K562 (cell line): ENCODE measurements around the gene PAFAH2. TPM values are rescaled to one million over a fixed set of nuclear protein-coding genes. Genes with fewer than 3 reads are reported as not detected.

Experiments used
- ATAC-seq: fragments of 200-7000 bp; cut with Tn5 transposase; 3 replicates; pipeline ENCODE4 v1.9.1; 2020; ENCODE audit warnings: moderate library complexity
- BruUV-seq: library from RNA; stranded (reverse); fragments of 400-500 nt; replicated peaks from 2 replicates; lab custom pipeline; 2021; lab: Mats Ljungman, UMichigan
- CTCF ChIA-PET: fragments of 300-600 bp; formaldehyde crosslinking; extraction: SDS; loops from one replicate; lab custom pipeline; 2021; ENCODE audit warnings: low intra/inter-chr PET ratio; lab: Yijun Ruan, JAX
- POLR2A ChIA-PET: fragments of 300-600, 350-650 bp; sonication (Branson Sonifier 250); formaldehyde crosslinking; extraction: SDS; loops from one replicate; lab custom pipeline; 2021; ENCODE audit warnings: antibody characterized with exemption, inconsistent platforms; lab: Yijun Ruan, JAX
- DNase-seq, 4 experiments: peaks; one replicate each; pipeline versions ENCODE4 v3.0.0 to v3.0.0-alpha.2; 2011 to 2018; ENCODE audit warnings: low spot score in 3 of 4, mixed read lengths in 3 of 4; ENCODE audit errors: extremely low read depth in 1 of 4
- FAIRE-seq: peaks from 2 replicates; lab custom pipeline; 2011; peaks lifted over from hg19 to GRCh38; lab: Jason Lieb, UNC
- H2AFZ ChIP-seq: 2 replicates; pipeline ENCODE4 v1.6.0; 2011; ENCODE audit warnings: low read depth, low read length, control low read depth, inconsistent platforms
- H3K27ac ChIP-seq: fragments of 200-600 bp; 3 replicates; pipeline ENCODE4 v1.8.0; 2011; ENCODE audit warnings: low read depth, mild to moderate bottlenecking, control low read depth, inconsistent platforms, low read length, moderate library complexity, mixed read lengths; ENCODE audit errors: extremely low read depth
- H3K27me3 ChIP-seq, 2 experiments: fragments of 300-600 bp in 1 of 2; 2 replicates in 1 of 2; 3 replicates in 1 of 2; pipeline versions ENCODE4 v1.6.0 to v1.8.0; 2011; ENCODE audit warnings: inconsistent platforms in 2 of 2, low read length in 2 of 2, mild to moderate bottlenecking in 1 of 2, mixed read lengths in 1 of 2, moderate library complexity in 1 of 2; ENCODE audit not compliant: control insufficient read depth in 2 of 2, insufficient read depth in 2 of 2
- H3K36me3 ChIP-seq: fragments of 300-600 bp; 3 replicates; pipeline ENCODE4 v1.8.0; 2011; ENCODE audit warnings: mild to moderate bottlenecking, low read length, inconsistent platforms; ENCODE audit not compliant: control insufficient read depth, insufficient read depth
- H3K4me1 ChIP-seq, 2 experiments: fragments of 200-600 bp in 1 of 2; replicated peaks in 1 of 2; 2 replicates in 1 of 2; 3 replicates in 1 of 2; pipeline versions ENCODE4 v1.5.1 to v1.8.0; 2011; ENCODE audit warnings: inconsistent platforms in 2 of 2, low read length in 2 of 2, mild to moderate bottlenecking in 1 of 2, mixed read lengths in 1 of 2, moderate library complexity in 1 of 2; ENCODE audit not compliant: control insufficient read depth in 2 of 2, insufficient read depth in 2 of 2
- H3K4me2 ChIP-seq: 2 replicates; pipeline ENCODE4 v1.6.1; 2011; ENCODE audit warnings: low read length, control low read depth, inconsistent platforms, mixed read lengths; ENCODE audit not compliant: insufficient read depth
- H3K4me3 ChIP-seq: fragments of 200-600 bp; sonication (generic), shearing (Covaris generic); 2 replicates; pipeline ENCODE4 v1.5.1; 2016; ENCODE audit warnings: control low read depth, inconsistent platforms
- H3K79me2 ChIP-seq: fragments of 200-600 bp; 3 replicates; pipeline ENCODE4 v1.8.0; 2011; ENCODE audit warnings: low read length, inconsistent platforms; ENCODE audit not compliant: control insufficient read depth, insufficient read depth
- H3K9ac ChIP-seq, 2 experiments: 2 replicates each; pipeline versions ENCODE4 v1.6.0 to v1.6.1; 2011; ENCODE audit warnings: low read depth in 2 of 2, low read length in 2 of 2, control low read depth in 1 of 2, inconsistent platforms in 1 of 2, mild to moderate bottlenecking in 1 of 2, mixed read lengths in 1 of 2; ENCODE audit not compliant: insufficient read depth in 1 of 2
- H3K9me1 ChIP-seq: one replicate; pipeline ENCODE4 v1.6.0; 2011; ENCODE audit warnings: inconsistent platforms, mild to moderate bottlenecking, low read length, moderate library complexity; ENCODE audit not compliant: control insufficient read depth, insufficient read depth
- H3K9me3 ChIP-seq: replicated peaks from 2 replicates; pipeline ENCODE4 v1.5.1; 2011; ENCODE audit warnings: low read depth, low read length, inconsistent platforms; ENCODE audit not compliant: control insufficient read depth, insufficient read depth
- H4K20me1 ChIP-seq: replicated peaks from 2 replicates; pipeline ENCODE4 v1.6.1; 2011; ENCODE audit warnings: low read length, inconsistent platforms, mixed read lengths; ENCODE audit not compliant: control insufficient read depth, insufficient read depth
- CCAR2 ChIP-seq: fragments of 200-400 bp; formaldehyde crosslinking; IDR thresholded peaks from 2 replicates; pipeline ENCODE4 v1.6.1; 2017; ENCODE audit warnings: mild to moderate bottlenecking, low read depth, low read length
- CTBP1 ChIP-seq: fragments of 450-650 bp; IDR thresholded peaks from 2 replicates; pipeline ENCODE4 v1.6.1; 2016; ENCODE audit warnings: borderline replicate concordance
- IRF2 ChIP-seq: sonication (generic); formaldehyde crosslinking; IDR thresholded peaks from 2 replicates; pipeline ENCODE4 v1.8.1; 2022; ENCODE audit warnings: mild to moderate bottlenecking, missing genetic modification reagents
- KLF10 ChIP-seq: fragments of 250-450 bp; sonication (Bioruptor Pico); IDR thresholded peaks from 2 replicates; pipeline ENCODE4 v1.6.1; 2021; ENCODE audit warnings: matching md5 sums
- MECOM ChIP-seq: fragments of 250-450 bp; sonication (Bioruptor Pico); IDR thresholded peaks from 2 replicates; pipeline ENCODE4 v1.8.0; 2022; ENCODE audit warnings: inconsistent platforms
- NFIC ChIP-seq: fragments of 450-650 bp; IDR thresholded peaks from 2 replicates; pipeline ENCODE4 v1.6.1; 2017; ENCODE audit warnings: mild to moderate bottlenecking, inconsistent platforms
- POLR2B ChIP-seq: fragments of 450-650 bp; IDR thresholded peaks from 2 replicates; pipeline ENCODE4 v1.6.1; 2018; ENCODE audit warnings: low read depth; ENCODE audit not compliant: partially characterized antibody
- RFX1 ChIP-seq: fragments of 450-650 bp; IDR thresholded peaks from 2 replicates; pipeline ENCODE4 v1.6.1; 2016; ENCODE audit warnings: mild to moderate bottlenecking, moderate library complexity
- SAP30 ChIP-seq: fragments of 200-600 bp; sonication (generic); IDR thresholded peaks from 2 replicates; pipeline ENCODE4 v1.6.1; 2012; ENCODE audit warnings: borderline replicate concordance, low read depth, mild to moderate bottlenecking, moderate library complexity, low read length, control low read depth, inconsistent platforms; ENCODE audit not compliant: insufficient read depth, poor library complexity, severe bottlenecking
- YY1 ChIP-seq, 3 experiments: IDR thresholded peaks; 2 replicates each; pipeline ENCODE4 v1.6.1; 2011; ENCODE audit warnings: low read length in 2 of 3, mild to moderate bottlenecking in 2 of 3, moderate library complexity in 2 of 3, borderline replicate concordance in 1 of 3, control low read depth in 1 of 3, low read depth in 1 of 3; ENCODE audit not compliant: insufficient read depth in 3 of 3, insufficient replicate concordance in 2 of 3, control insufficient read depth in 1 of 3, insufficient read length in 1 of 3; ENCODE audit errors: extremely low read depth in 1 of 3
- ZBTB7A ChIP-seq: IDR thresholded peaks from 2 replicates; pipeline ENCODE4 v1.6.1; 2011; ENCODE audit warnings: low read depth, mild to moderate bottlenecking, low read length, moderate library complexity, borderline replicate concordance; ENCODE audit not compliant: control insufficient read depth
- WGBS: fragments of 100-300 bp; shearing (Covaris generic); methylation state at CpG from one replicate; pipeline ENCODE4 v1.1.6; 2016; ENCODE audit warnings: low coverage, mixed read lengths; ENCODE audit not compliant: insufficient coverage; ENCODE audit errors: missing lambda C conversion rate; 5-methylcytosine and 5-hydroxymethylcytosine counted together
- in situ Hi-C: fragments of 300-500 bp; cut with MboI; formaldehyde crosslinking; loops from 4 replicates; pipeline ENCODE4 v1.15.0; 2018; ENCODE audit warnings: inconsistent platforms, mixed read lengths
- intact Hi-C: fragments of 100-400 bp; cut with micrococcal nuclease; formaldehyde crosslinking; loops from 2 replicates; pipeline ENCODE4 v1.14.2; 2022
- polyA plus RNA-seq, 8 experiments: library from polyadenylated mRNA; depleted of rRNA in 4 of 8; stranded (reverse) in 5 of 8; unstranded in 3 of 8; fragments of >200 nt; fragmentation: Nextera tagmentation in 2 of 8; fragmentation: Illumina TruSeq in 1 of 8; extraction: Ambion mirVana in 2 of 8; extraction: Trizol in 1 of 8; gene quantifications; 2 replicates each; pipeline versions ENCODE4 v1.2.1 to v1.2.3, GENCODE V29; 2011 to 2014; ENCODE audit warnings: inconsistent platforms in 1 of 8, missing spikeins in 1 of 8
- total RNA-seq, 7 experiments: library from RNA; depleted of rRNA in 6 of 7; stranded (reverse); fragments of >200 nt in 6 of 7; fragmentation: Illumina TruSeq in 2 of 7; extraction: Trizol in 2 of 7; gene quantifications; 2 replicates each; pipeline versions ENCODE4 v1.2.1 to v1.2.3, GENCODE V29; 2011 to 2021; ENCODE audit warnings: low replicate concordance in 1 of 7
- TF ChIP-seq, protein P1 (sequence below): fragments of 450-650 bp; IDR thresholded peaks from 2 replicates; pipeline ENCODE4 v1.7.0; 2016; ENCODE audit warnings: borderline replicate concordance
- TF ChIP-seq, protein P2 (sequence below), 2 experiments: fragments of 450-650 bp in 1 of 2; sonication (generic) in 1 of 2; formaldehyde crosslinking in 1 of 2; IDR thresholded peaks in 1 of 2; conservative IDR thresholded peaks in 1 of 2; 2 replicates each; pipeline versions ENCODE4 v1.6.1 to v1.8.1; 2016 to 2023; ENCODE audit warnings: mild to moderate bottlenecking in 2 of 2, moderate library complexity in 2 of 2, inconsistent platforms in 1 of 2, missing genetic modification reagents in 1 of 2

The PAFAH2 gene
- total and polyA plus RNA-seq, 9 of the 15 experiments (the other 6 are each of a cell fraction or from before 2014, with no cell fraction given): 4.2 to 10.9 (median 6.8) TPM

DNA sequence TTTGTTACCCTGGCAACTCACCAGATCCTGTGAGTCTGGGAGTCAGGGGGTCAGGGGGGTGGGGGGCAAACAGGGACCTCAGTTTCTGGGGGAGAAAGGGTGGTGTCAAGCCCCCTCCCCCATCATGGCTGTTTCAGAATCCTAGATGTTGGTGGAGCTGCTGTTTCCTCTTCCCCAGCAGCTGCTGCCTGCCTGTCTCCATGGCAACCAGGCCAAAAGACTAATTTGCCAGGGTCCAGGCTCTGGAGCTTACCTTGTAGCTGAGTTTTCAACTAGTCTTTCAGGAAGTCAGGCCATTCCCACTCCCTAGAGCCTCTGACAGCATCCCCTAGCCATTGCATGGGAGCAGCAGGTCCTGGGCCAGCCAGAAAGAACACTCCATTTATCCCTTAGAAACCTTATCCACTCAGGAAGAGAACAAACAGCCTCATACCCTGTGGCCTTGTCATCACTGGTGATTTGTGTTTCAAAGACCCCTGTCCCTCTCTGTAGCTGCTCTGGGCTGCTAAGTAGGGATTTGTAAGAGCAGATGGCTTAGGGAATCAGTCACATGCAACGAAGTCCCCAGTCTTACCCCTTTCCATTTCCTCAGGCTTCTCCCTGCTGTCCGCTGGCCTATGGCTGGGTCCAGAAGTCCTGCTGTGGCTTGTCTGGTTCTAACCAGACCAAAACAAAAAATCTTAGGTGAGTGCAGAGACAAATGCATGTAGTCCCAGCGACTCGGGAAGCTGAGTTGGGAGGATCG, 70.2 kb downstream of the PAFAH2 start (continued):
- TF ChIP-seq KLF10: no peak
- TF ChIP-seq RFX1: peak; percentile 93

DNA sequence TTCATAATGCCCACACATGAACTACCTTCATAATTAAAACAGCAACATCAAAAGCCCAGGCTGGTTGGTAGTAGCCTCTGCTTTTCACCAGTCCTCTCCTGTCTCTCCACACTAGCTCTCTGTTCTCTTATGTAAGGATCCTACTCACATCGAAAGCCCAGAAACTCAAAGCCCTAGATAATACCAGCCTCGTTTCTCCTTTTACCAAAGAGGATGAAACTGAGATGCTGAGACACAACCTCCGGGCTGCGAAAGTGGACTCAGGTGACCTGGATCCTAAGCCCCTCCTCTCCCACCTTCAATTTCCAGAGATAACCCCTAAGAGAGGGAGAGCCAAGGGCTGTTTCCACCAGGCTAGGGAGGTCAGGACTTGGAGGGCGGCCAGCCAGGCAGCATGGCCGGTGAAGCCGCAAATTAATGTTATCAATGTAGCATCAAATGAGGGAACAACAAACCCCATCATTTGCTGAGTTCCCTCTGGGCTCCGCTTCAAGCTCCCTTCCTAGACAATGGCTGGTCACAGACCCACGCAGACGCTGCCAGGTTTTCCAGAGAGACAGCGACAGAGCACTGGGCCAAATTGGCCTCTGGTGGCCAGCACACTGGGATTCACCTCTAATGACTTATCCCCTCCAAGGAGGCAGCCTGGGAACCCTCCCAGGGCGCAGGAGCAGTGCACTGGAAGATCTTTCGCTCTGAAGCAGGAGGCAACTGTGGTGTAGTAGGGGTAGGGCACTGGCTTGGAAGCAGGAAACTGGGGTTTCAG, 70.9 kb downstream of the PAFAH2 start:
- Histone ChIP-seq H3K36me3 (no peaks in the 10 kb centered on the region), H3K4me1 (peaks cover 28 to 29% of the 10 kb centered on the region in 2 experiments), H3K9ac (peak overlapping the region in 1 of 2 experiments; percentile 81; a peak in 2 of 4 replicates), H3K4me3 (no peak overlapping the region), H3K27me3 (no peaks in the 10 kb centered on the region), H4K20me1 (no peaks in the 10 kb centered on the region), H3K27ac (no peak overlapping the region), H2AFZ (peak overlapping the region; percentile 52), H3K4me2 (peak overlapping the region; percentile 21; the same call in 1 of the 2 replicates), H3K79me2 (no peaks in the 10 kb centered on the region), H3K9me3 (no peaks in the 10 kb centered on the region), H3K9me1 (no peaks in the 10 kb centered on the region)
- in situ Hi-C loops (no loop called here), intact Hi-C loops (no loop called here)
- FAIRE-seq (peak; percentile 54), ATAC-seq (peak; percentile 38), DNase-seq (peak in 3 of 4 experiments; percentile 4 to 38 (median 34))
- TF ChIP-seq CTBP1 (peak; percentile 38; the same call in 1 of the 2 replicates), NFIC (peak; percentile 63), YY1 (IDR thresholded peaks at IDR 0.05; ENCODE audit: borderline replicate concordance in 1 of 3, control insufficient read depth in 1 of 3, extremely low read depth in 1 of 3, insufficient read depth in 3 of 3, insufficient read length in 1 of 3, insufficient replicate concordance in 2 of 3, low read depth in 1 of 3, low read length in 2 of 3) (peak in 1 of 3 experiments; percentile 31), POLR2B (no peak), SAP30 (no peak), CCAR2 (no peak), IRF2 (CRISPR knock-in tag) (no peak), MECOM (CRISPR knock-in tag) (no peak), ZBTB7A (peak; percentile 39; the same call in 1 of the 2 replicates)
- TF ChIP-seq, protein P1, sequence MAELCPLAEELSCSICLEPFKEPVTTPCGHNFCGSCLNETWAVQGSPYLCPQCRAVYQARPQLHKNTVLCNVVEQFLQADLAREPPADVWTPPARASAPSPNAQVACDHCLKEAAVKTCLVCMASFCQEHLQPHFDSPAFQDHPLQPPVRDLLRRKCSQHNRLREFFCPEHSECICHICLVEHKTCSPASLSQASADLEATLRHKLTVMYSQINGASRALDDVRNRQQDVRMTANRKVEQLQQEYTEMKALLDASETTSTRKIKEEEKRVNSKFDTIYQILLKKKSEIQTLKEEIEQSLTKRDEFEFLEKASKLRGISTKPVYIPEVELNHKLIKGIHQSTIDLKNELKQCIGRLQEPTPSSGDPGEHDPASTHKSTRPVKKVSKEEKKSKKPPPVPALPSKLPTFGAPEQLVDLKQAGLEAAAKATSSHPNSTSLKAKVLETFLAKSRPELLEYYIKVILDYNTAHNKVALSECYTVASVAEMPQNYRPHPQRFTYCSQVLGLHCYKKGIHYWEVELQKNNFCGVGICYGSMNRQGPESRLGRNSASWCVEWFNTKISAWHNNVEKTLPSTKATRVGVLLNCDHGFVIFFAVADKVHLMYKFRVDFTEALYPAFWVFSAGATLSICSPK: no peak
- TF ChIP-seq, protein P2, sequence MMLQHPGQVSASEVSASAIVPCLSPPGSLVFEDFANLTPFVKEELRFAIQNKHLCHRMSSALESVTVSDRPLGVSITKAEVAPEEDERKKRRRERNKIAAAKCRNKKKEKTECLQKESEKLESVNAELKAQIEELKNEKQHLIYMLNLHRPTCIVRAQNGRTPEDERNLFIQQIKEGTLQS (IDR thresholded peaks at IDR 0.05): no peak
- TF ChIP-seq, protein P2 (CRISPR knock-in tag; conservative IDR thresholded peaks at IDR 0.05): no peak
- 19% methylated on average over 13 of the region's 13 CpGs for WGBS
- no TSS peak for BruUV-seq
- ChIA-PET POLR2A (interaction anchor here (1.0 to 2.2 kb wide), 4 partner anchors 8 to 30 kb away, joined by 3 to 7 read pairs (median 4); no protein-coding TSS in a partner anchor), CTCF (interaction anchor here (0.6 kb wide), 1 partner anchor 319 kb away, joined by 6 read pairs; no protein-coding TSS in a partner anchor)
